Measurements from ENCODE around the gene CRYZL1.

- TF ChIP-seq, protein P1, sequence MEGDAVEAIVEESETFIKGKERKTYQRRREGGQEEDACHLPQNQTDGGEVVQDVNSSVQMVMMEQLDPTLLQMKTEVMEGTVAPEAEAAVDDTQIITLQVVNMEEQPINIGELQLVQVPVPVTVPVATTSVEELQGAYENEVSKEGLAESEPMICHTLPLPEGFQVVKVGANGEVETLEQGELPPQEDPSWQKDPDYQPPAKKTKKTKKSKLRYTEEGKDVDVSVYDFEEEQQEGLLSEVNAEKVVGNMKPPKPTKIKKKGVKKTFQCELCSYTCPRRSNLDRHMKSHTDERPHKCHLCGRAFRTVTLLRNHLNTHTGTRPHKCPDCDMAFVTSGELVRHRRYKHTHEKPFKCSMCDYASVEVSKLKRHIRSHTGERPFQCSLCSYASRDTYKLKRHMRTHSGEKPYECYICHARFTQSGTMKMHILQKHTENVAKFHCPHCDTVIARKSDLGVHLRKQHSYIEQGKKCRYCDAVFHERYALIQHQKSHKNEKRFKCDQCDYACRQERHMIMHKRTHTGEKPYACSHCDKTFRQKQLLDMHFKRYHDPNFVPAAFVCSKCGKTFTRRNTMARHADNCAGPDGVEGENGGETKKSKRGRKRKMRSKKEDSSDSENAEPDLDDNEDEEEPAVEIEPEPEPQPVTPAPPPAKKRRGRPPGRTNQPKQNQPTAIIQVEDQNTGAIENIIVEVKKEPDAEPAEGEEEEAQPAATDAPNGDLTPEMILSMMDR (IDR thresholded peaks at IDR 0.05), result no peak
- no peak for TF ChIP-seq POLR2A (IDR thresholded peaks at IDR 0.05)
- no peak for TF ChIP-seq POLR2AphosphoS5 (IDR thresholded peaks at IDR 0.05)
These were observed 87.1 kb downstream of the CRYZL1 start for GRCh38 chr21:33554236-33554981.

Data from gastroesophageal sphincter (tissue), 3 donors.